ENCODE results near the gene BICDL1. TPM values are rescaled to one million over a fixed set of nuclear protein-coding genes. Genes with fewer than 3 reads are reported as not detected.

The BICDL1 gene
- total and polyA plus RNA-seq, 2 donors from 2014 or later = 60.5 to 101 TPM

GRCh38 chr12:120092551-120093335, 103.7 kb downstream of the BICDL1 start:
- Histone ChIP-seq H3K4me1 (ENCODE audit: control insufficient read depth in 2 of 3, insufficient read depth in 2 of 3, low read depth in 1 of 3, low read length in 3 of 3) (peaks cover 0 to 5% (median 5%) of the 10 kb centered on the region in 3 donors), H3K36me3 (ENCODE audit: control insufficient read depth in 2 of 3, insufficient read depth in 3 of 3, low read length in 3 of 3) (peaks cover 0 to 43% (median 12%) of the 10 kb centered on the region in 3 donors), H3K9ac (ENCODE audit: low read length in 3 of 3) (no peak overlapping the region), H3K27ac (ENCODE audit: low read depth in 2 of 2, low read length in 2 of 2) (no peak overlapping the region), H3K27me3 (ENCODE audit: control insufficient read depth, insufficient read depth, low read length) (no peaks in the 10 kb centered on the region), H3K4me3 (ENCODE audit: low read length in 3 of 3) (no peak overlapping the region), H3K9me3 (ENCODE audit: control insufficient read depth in 2 of 3, insufficient read depth in 1 of 3, low read length in 3 of 3) (no peaks in the 10 kb centered on the region)
- no peak for TF ChIP-seq CTCF (IDR thresholded peaks at IDR 0.05; ENCODE audit: borderline replicate concordance, extremely low read depth, insufficient read depth)
- intact Hi-C loops (cut with DNase I) = no loop called here
- DNase-seq (peak in 1 of 5 donors; percentile 57), FAIRE-seq (no peak)

GRCh38 chr12:120093336-120093591, 104.2 kb downstream of the BICDL1 start:
- no peaks in the 10 kb centered on the region for H3K9me3 ChIP-seq (ENCODE audit: control insufficient read depth in 2 of 3, insufficient read depth in 1 of 3, low read length in 3 of 3)
- H3K4me3 ChIP-seq (ENCODE audit: low read length in 3 of 3) = no peak overlapping the region
- H3K4me1 ChIP-seq (ENCODE audit: control insufficient read depth in 2 of 3, insufficient read depth in 2 of 3, low read depth in 1 of 3, low read length in 3 of 3) = peaks cover 0 to 5% (median 5%) of the 10 kb centered on the region in 3 donors
- FAIRE-seq (no peak), DNase-seq (peak in 1 of 5 donors; percentile 43)
- H3K27ac ChIP-seq (ENCODE audit: low read depth in 2 of 2, low read length in 2 of 2) = no peak overlapping the region
- TF ChIP-seq CTCF (IDR thresholded peaks at IDR 0.05; ENCODE audit: borderline replicate concordance, extremely low read depth, insufficient read depth) = no peak
- H3K9ac ChIP-seq (ENCODE audit: low read length in 3 of 3) = no peak overlapping the region
- peaks cover under 1 to 45% (median 14%) of the 10 kb centered on the region in 3 donors for H3K36me3 ChIP-seq (ENCODE audit: control insufficient read depth in 2 of 3, insufficient read depth in 3 of 3, low read length in 3 of 3)
- H3K27me3 ChIP-seq (ENCODE audit: control insufficient read depth, insufficient read depth, low read length) = no peaks in the 10 kb centered on the region
- intact Hi-C loops (cut with DNase I) = no loop called here

- Histone ChIP-seq H3K9me3 (ENCODE audit: control insufficient read depth in 2 of 3, insufficient read depth in 1 of 3, low read length in 3 of 3) (no peaks in the 10 kb centered on the region), H3K4me3 (ENCODE audit: low read length in 3 of 3) (no peak overlapping the region), H3K36me3 (ENCODE audit: control insufficient read depth in 2 of 3, insufficient read depth in 3 of 3, low read length in 3 of 3) (peaks cover 3 to 49% (median 20%) of the 10 kb centered on the region in 3 donors), H3K27me3 (ENCODE audit: control insufficient read depth, insufficient read depth, low read length) (no peaks in the 10 kb centered on the region), H3K9ac (ENCODE audit: low read length in 3 of 3) (no peak overlapping the region), H3K4me1 (ENCODE audit: control insufficient read depth in 2 of 3, insufficient read depth in 2 of 3, low read depth in 1 of 3, low read length in 3 of 3) (peaks cover 0 to 5% (median 5%) of the 10 kb centered on the region in 3 donors), H3K27ac (ENCODE audit: low read depth in 2 of 2, low read length in 2 of 2) (no peak overlapping the region)
- no peak for FAIRE-seq
- DNase-seq = peak; percentile 71 to 84 (median 80)
- intact Hi-C loops (cut with DNase I) = no loop called here
- no peak for TF ChIP-seq CTCF (IDR thresholded peaks at IDR 0.05; ENCODE audit: borderline replicate concordance, extremely low read depth, insufficient read depth)
These were observed 104.7 kb downstream of the BICDL1 start for GRCh38 chr12:120093592-120094355.
